ENCODE measurements around the gene PALLD.

DNA sequence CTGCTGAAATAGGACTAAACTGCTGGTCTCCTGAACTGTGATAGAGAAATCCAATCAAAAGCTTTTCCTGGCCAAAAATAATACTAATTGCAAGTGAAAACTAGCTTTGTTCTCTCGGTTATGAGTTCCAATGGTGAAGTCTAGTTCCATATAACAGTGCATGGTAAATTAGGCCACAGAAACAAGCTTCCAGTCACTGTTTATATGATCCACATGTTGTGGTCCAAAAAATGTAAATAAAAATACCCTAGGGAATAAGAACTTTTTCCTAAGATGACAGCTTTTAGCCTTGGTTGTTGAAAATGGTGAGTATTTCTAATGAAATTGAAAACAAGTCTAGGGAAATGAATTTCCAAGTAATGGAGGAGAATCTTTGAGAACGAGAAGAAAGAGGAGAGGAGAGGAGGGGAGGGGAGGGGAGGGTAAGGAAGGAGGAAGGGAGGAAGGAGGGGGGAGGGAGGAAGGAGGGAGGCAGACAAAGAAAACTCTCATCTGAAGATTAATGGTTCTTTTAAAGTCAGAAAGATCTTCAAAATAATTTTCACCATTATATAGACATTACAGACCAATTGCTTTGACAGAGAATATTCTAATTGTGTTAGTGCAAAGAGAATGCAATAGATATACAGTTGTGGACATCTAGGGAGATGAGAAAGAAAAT lies 26.1 kb downstream of the PALLD start:
- TF ChIP-seq POLR2A (IDR thresholded peaks at IDR 0.05; ENCODE audit: low read depth, low read length): no peak
- TF ChIP-seq, protein P1, sequence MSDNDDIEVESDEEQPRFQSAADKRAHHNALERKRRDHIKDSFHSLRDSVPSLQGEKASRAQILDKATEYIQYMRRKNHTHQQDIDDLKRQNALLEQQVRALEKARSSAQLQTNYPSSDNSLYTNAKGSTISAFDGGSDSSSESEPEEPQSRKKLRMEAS (IDR thresholded peaks at IDR 0.05; ENCODE audit: insufficient read depth, insufficient read length): no peak

Measured in endothelial cell of umbilical vein (primary cell).